ENCODE measurements around the gene STAB2.
"Not testable (repeated sequence)": the region's sequence is repeated elsewhere in the genome, so short reads cannot be mapped to it uniquely, and the experiment has no call there.

Gene STAB2

DNA sequence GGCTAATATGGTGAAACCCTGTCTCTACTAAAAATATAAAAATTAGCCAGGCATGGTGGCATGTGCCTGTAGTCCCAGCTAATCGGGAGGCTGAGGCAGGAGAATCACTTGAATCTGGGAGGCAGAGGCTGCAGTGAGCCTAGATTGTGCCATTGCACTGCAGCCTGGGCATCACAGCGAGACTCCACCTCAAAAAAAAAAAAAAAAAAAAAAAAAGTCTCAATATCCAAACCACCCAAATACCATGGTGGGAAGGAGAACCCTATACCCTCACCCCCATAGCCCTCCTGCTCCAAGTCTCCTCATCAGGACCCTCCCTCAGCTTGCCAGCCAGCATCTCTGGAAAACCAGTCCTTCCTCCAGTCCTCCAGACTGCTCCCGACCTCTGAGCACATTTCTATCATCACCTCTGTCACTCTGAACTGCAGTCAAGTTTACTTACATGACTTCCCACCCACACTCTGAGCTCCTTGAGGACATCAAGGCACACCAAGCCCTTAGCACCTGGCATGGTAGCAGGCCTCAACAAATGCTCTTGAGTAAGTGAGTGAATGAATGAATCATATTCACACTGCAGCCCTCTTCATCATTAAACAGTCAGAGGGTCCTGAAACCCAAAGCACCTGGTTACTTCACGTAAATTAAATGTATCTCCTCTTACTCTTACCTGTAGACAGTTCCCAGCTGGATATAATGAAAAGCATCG, 218.7 kb downstream of the STAB2 start:
- Mint-ChIP-seq H3K27ac (no peak overlapping the region), H3K4me1 (no peaks in the 10 kb centered on the region), H3K27me3 (no peaks in the 10 kb centered on the region), H3K36me3 (peaks cover 37% of the 10 kb centered on the region), H3K4me3 (no peak overlapping the region), H3K9me3 (no peaks in the 10 kb centered on the region)
- ATAC-seq (ENCODE audit: low read depth) (no peak), DNase-seq (ENCODE audit: low spot score in 2 of 2) (no peak)

DNA sequence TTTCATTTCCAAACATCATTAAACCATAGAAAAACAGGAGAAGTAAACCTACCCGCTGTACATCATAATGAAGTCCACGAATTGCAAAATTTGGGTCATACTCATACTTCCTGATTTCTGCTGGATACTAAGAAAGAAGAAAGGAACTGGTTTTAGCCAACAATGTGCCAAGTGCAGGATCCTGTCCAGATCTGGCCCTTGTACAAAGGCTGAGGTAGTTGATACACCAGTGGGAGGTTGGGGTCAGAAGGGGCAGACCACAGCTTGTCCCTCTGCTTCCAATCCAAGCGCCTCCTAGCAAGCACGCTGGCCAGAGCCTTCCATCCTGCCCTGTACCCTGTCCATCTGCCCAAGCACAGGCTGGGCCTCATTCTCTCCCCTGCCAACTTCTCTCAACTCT, 219.7 kb downstream of the STAB2 start:
- H3K27ac Mint-ChIP-seq: no peak overlapping the region
- no peak for DNase-seq (ENCODE audit: low spot score in 2 of 2)
- no peaks in the 10 kb centered on the region for H3K27me3 Mint-ChIP-seq
- H3K36me3 Mint-ChIP-seq: peaks cover 40% of the 10 kb centered on the region
- no peaks in the 10 kb centered on the region for H3K9me3 Mint-ChIP-seq
- no peak overlapping the region for H3K4me3 Mint-ChIP-seq
- no peak for ATAC-seq (ENCODE audit: low read depth)
- no peaks in the 10 kb centered on the region for H3K4me1 Mint-ChIP-seq

DNA sequence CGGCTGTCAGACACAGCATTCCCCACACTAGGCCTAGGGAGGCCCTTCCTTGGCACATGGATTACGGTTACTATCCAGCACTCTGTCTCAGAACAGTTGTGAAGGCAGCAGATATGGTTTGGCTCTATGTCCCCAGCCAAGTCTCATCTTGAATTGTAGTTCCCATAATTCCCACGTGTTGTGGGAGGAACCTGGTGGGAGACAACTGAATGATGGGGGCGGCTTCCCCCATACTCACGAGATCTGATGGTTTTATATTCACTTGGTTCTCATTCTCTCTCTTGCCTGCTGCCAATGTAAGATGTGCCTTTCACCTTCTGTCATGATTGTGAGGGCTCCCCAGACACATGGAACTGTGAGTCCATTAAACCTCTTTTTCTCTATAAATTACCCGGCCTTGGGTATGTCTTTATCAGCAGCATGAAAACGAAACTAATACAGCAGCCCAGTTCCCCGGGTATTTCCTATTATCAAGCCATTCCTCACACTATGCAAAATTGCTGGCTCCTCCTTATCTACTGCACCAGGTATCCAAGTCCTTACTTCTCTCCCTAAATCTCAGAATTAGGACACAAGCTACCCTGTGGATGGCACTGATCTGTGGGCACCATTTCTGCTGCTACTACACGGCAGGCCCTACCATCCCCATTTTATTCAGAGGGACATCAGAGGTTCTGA, 220.6 kb downstream of the STAB2 start:
- Mint-ChIP-seq H3K9me3 (no peaks in the 10 kb centered on the region), H3K36me3 (peaks cover 32% of the 10 kb centered on the region), H3K4me1 (no peaks in the 10 kb centered on the region), H3K4me3 (no peak overlapping the region), H3K27ac (no peak overlapping the region), H3K27me3 (no peaks in the 10 kb centered on the region)
- no peak for ATAC-seq (ENCODE audit: low read depth)
- no peak for DNase-seq (ENCODE audit: low spot score in 2 of 2)

DNA sequence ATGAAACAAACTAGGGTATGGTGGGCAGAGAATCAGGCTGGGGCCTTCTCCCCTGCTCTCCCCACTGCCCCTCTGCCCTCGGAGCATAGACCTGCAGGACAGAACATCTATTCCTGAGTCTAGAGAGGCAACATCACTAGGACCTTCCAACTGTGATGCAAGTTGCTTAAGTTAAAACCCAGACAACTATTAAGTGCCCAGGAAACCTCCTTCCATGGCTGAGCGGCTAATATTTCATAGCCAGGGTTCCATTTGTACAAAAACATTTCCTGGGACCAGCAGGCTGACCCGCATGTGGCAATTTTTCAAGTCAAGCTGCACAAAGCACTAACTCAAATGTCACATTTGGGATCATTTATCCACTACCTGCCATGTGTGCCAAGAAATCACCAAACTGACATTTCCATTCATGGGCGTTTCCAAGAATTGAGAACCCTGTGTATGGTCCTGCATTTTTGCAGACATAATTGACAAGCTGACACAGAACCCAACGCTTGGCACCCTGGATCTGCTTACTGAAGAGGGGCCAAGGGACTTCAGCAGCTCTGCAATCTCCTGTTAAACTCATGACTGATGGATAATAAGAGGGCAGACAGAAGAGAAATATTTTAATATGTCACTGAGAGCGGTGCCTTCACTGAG, 221.3 kb downstream of the STAB2 start:
- H3K4me1 Mint-ChIP-seq: no peaks in the 10 kb centered on the region
- H3K27ac Mint-ChIP-seq: no peak overlapping the region
- no peak overlapping the region for H3K4me3 Mint-ChIP-seq
- H3K36me3 Mint-ChIP-seq: peaks cover 32% of the 10 kb centered on the region
- no peak for ATAC-seq (ENCODE audit: low read depth)
- no peak for DNase-seq (ENCODE audit: low spot score in 2 of 2)
- H3K27me3 Mint-ChIP-seq: no peaks in the 10 kb centered on the region
- no peaks in the 10 kb centered on the region for H3K9me3 Mint-ChIP-seq

DNA sequence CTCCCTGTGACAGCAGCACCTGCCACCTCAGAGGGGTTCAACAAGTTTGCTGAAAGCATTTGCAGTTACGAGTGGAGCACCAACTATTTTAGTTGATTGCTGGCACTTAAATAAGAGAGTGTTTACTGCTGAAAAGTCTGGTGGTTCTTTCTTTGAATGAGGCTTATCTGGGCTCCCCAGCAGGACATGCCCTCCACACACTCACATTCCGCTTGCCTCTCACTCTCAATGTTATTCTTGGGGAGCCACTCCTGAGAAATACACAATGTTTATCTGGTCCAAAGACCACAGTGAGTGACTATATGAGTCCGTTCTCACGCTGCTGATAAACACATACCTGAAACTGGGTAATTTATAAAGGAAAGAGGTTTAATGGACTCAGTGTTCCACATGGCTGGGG, 222.1 kb downstream of the STAB2 start:
- H3K4me3 Mint-ChIP-seq: no peak overlapping the region
- H3K27ac Mint-ChIP-seq: no peak overlapping the region
- DNase-seq (ENCODE audit: low spot score in 2 of 2) (no peak), ATAC-seq (ENCODE audit: low read depth) (no peak)
- H3K4me1 Mint-ChIP-seq: no peaks in the 10 kb centered on the region
- peaks cover 36% of the 10 kb centered on the region for H3K36me3 Mint-ChIP-seq
- H3K9me3 Mint-ChIP-seq: no peaks in the 10 kb centered on the region
- no peaks in the 10 kb centered on the region for H3K27me3 Mint-ChIP-seq

DNA sequence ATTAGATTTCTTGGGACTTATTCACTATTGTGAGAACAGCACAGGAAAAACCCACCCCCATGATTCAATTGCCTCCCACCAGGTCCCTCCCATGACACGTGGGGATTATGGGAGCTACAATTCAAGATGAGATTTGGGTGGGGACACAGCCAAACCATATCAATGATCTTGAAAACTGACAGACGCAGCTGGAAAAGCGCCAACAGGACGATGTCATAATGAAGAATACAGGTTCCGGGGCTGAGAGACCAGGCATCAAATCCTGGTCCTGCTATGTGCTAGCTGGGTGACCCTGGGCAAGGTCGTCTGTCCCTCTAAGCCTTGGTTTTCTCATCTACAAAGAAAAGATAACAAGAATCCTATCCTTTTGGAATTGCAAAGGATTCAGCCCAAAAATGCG, 222.6 kb downstream of the STAB2 start:
- H3K27me3 Mint-ChIP-seq; H3K9me3 Mint-ChIP-seq; H3K4me3 Mint-ChIP-seq; ATAC-seq (ENCODE audit: low read depth); H3K27ac Mint-ChIP-seq; DNase-seq (ENCODE audit: low spot score in 2 of 2); H3K4me1 Mint-ChIP-seq: not testable (repeated sequence)
- peaks cover 35% of the 10 kb centered on the region for H3K36me3 Mint-ChIP-seq

DNA sequence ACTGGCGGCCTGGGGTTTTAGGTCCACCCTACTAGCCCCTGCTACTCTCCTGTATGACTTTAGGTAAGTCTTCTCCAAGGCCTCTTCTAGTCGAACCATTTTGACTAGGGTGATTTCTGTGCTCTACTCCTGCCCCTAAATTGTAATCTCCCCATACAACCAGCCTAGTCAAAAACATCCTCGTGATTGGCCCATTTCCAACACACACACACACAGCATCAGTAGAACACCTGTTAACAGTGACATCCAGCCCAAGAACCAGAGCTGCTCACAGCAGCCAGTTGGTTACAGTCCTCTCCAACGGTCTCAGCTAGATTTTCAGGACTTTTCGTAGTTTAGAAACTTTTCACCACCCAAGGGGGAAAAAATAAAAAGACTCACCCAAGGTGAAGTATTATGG, 223.0 kb downstream of the STAB2 start:
- DNase-seq (ENCODE audit: low spot score in 2 of 2): no peak
- H3K9me3 Mint-ChIP-seq: no peaks in the 10 kb centered on the region
- H3K4me1 Mint-ChIP-seq: no peaks in the 10 kb centered on the region
- H3K36me3 Mint-ChIP-seq: peaks cover 34% of the 10 kb centered on the region
- no peak overlapping the region for H3K27ac Mint-ChIP-seq
- no peak for ATAC-seq (ENCODE audit: low read depth)
- H3K4me3 Mint-ChIP-seq: no peak overlapping the region
- H3K27me3 Mint-ChIP-seq: no peaks in the 10 kb centered on the region

DNA sequence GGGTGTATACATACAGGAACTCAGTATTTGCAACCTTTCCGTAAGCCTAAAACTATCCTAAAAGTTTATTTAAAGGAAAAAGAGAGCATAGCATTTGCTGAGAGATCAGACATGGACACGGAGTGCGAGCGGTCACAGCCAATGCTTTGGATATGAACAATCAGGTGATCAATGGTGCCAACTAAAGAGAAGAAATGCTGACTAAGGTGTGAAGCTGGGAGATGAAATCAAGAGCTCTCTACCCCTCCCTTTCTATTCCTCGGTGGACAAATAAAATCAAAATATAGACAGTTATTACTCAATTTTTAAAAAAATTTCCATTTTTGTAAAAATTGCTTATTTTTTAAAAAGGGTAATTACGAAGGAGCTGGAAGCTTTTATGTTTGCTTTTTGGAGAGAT, 224.7 kb downstream of the STAB2 start:
- Mint-ChIP-seq H3K4me1 (no peaks in the 10 kb centered on the region), H3K4me3 (no peak overlapping the region), H3K27ac (no peak overlapping the region), H3K9me3 (no peaks in the 10 kb centered on the region), H3K27me3 (no peaks in the 10 kb centered on the region), H3K36me3 (peaks cover 29% of the 10 kb centered on the region)
- ATAC-seq (ENCODE audit: low read depth): no peak
- no peak for DNase-seq (ENCODE audit: low spot score in 2 of 2)

DNA sequence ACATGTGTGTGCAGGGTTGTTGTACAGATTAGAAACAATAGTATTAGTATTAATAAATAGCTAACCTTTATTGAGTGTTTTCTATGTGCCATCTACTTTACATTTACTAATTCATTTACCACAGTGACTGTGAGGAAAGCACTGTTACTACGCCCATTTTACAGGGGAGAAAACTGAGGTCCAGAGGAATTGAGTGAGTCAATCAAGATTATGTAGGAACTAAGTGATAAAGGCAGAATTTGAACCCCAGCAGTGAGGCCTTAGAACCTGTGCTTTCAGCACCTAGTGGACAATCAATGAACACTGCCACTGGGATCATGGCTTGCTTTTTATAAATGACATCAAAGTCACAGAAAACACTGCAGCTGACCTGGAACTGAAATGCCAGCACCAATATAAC, 225.7 kb downstream of the STAB2 start:
- Mint-ChIP-seq H3K4me1 (no peaks in the 10 kb centered on the region), H3K9me3 (no peaks in the 10 kb centered on the region), H3K27me3 (no peaks in the 10 kb centered on the region), H3K36me3 (peaks cover 24% of the 10 kb centered on the region), H3K27ac (no peak overlapping the region), H3K4me3 (no peak overlapping the region)
- DNase-seq (ENCODE audit: low spot score in 2 of 2) (no peak), ATAC-seq (ENCODE audit: low read depth) (no peak)

DNA sequence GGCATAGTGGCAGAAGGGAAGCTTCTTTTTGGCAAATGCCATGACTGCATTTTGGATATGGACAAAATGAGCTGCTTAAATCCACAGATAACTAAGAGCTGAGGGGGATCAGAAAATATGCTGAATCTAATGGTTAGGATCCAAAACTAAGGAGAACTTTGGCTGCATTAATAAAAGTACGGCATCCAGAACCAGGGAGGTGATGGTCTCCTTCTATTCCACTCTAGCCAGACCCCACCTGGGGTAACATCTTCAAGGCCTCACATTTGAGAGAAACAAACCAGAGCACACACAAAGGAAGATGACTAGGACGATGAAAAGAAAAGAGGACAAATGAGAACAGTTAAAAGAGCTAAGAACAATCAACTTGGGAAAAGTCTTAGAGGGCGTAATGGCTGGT, 226.4 kb downstream of the STAB2 start:
- H3K36me3 Mint-ChIP-seq: peaks cover 19% of the 10 kb centered on the region
- no peaks in the 10 kb centered on the region for H3K27me3 Mint-ChIP-seq
- ATAC-seq (ENCODE audit: low read depth): no peak
- no peak overlapping the region for H3K27ac Mint-ChIP-seq
- H3K4me1 Mint-ChIP-seq: no peaks in the 10 kb centered on the region
- no peak for DNase-seq (ENCODE audit: low spot score in 2 of 2)
- H3K9me3 Mint-ChIP-seq: no peaks in the 10 kb centered on the region
- H3K4me3 Mint-ChIP-seq: no peak overlapping the region

DNA sequence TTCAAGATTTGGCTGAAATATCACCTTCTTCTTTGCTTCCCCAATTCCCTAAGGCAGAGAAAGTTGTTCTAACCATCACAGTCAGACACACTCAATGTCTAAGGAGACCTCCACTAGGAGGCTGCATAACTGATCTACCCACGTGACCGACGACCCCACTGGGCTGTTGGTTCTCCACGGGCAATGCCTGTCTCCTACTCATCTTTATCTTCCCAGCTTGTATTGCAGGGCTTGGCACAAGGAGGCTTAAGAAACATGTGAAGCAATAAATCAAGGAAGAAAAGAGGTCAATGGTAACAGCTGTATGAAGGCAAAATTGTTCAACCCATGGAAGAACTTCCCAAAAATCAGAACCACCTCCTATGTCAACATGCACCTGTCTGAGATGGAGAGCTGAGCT, 226.9 kb downstream of the STAB2 start:
- no peak overlapping the region for H3K27ac Mint-ChIP-seq
- ATAC-seq (ENCODE audit: low read depth) (no peak), DNase-seq (ENCODE audit: low spot score in 2 of 2) (no peak)
- H3K9me3 Mint-ChIP-seq: no peaks in the 10 kb centered on the region
- no peaks in the 10 kb centered on the region for H3K27me3 Mint-ChIP-seq
- no peaks in the 10 kb centered on the region for H3K4me1 Mint-ChIP-seq
- H3K4me3 Mint-ChIP-seq: no peak overlapping the region
- peaks cover 19% of the 10 kb centered on the region for H3K36me3 Mint-ChIP-seq

DNA sequence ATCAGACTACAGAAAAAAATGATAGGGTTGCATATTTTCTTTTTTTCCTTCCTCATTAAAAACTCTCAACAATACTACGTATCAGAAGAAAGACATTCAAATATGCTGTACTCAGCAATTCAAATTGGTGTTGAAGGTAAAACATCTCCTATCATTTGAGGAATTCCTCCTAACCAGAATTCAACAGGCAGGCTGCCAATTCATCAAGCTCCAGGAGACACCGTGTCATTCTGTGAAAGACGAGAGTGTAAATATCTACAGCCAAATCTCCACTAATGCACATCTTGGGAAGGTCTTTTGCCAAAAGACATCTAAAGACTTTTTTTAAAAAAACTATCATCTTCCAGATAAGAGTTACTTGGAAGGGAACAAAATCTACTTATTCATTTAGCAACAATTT, 227.4 kb downstream of the STAB2 start:
- H3K9me3 Mint-ChIP-seq: no peaks in the 10 kb centered on the region
- no peaks in the 10 kb centered on the region for H3K4me1 Mint-ChIP-seq
- H3K27me3 Mint-ChIP-seq: no peaks in the 10 kb centered on the region
- DNase-seq (ENCODE audit: low spot score in 2 of 2) (no peak), ATAC-seq (ENCODE audit: low read depth) (no peak)
- H3K36me3 Mint-ChIP-seq: peaks cover 17% of the 10 kb centered on the region
- H3K4me3 Mint-ChIP-seq: no peak overlapping the region
- no peak overlapping the region for H3K27ac Mint-ChIP-seq

Measured in memory B cell (primary cell).